Inflammatory macrophage treated with lipopolysaccharide for 1 hour (primary cell): ENCODE measurements around the gene SLC25A6.
A peak's percentile ranks its signal among the peaks of the same experiment; 100 is the strongest.
"Not testable (repeated sequence)": the region's sequence is repeated elsewhere in the genome, so short reads cannot be mapped to it uniquely, and the experiment has no call there.

ENCODE experiments used
- DNase-seq, 2 donors: peaks; one replicate each; pipeline ENCODE4 v3.0.0-alpha.2; 2020 to 2022

SLC25A6 gene

GRCh38 chrX:1391707-1392375, at the start of gene SLC25A6:
Gene SLC25A6, minus strand, starts transcription at chrX:1392113. Its CDS starts 104 bp downstream, at chrX:1392009.
- DNase-seq = peak; percentile 98 to 99

GRCh38 chrX:1440506-1440905, 48.6 kb upstream of the SLC25A6 start:
- DNase-seq = no peak

- no peak for DNase-seq
Measured at GRCh38 chrX:1435241-1435895, 43.5 kb upstream of the SLC25A6 start.

DNA sequence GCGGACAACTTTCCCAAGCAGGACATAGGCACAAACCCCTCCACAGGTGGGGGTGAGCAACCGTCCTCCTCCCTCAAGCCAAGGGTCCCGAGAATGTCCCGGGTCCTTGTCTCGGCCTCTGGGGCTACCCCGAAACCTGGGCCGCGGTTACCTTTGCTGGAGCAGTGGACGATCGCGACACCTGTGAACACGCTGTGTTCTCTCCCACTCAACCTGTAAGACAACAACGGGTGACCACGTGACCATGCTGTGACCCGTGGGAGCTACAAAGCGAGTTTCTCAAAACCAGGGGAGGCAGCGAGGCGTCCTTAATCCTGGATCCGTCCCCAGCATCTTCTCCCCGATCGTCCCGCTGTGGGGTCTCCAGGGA, 42.9 kb upstream of the SLC25A6 start:
- no peak for DNase-seq

DNA sequence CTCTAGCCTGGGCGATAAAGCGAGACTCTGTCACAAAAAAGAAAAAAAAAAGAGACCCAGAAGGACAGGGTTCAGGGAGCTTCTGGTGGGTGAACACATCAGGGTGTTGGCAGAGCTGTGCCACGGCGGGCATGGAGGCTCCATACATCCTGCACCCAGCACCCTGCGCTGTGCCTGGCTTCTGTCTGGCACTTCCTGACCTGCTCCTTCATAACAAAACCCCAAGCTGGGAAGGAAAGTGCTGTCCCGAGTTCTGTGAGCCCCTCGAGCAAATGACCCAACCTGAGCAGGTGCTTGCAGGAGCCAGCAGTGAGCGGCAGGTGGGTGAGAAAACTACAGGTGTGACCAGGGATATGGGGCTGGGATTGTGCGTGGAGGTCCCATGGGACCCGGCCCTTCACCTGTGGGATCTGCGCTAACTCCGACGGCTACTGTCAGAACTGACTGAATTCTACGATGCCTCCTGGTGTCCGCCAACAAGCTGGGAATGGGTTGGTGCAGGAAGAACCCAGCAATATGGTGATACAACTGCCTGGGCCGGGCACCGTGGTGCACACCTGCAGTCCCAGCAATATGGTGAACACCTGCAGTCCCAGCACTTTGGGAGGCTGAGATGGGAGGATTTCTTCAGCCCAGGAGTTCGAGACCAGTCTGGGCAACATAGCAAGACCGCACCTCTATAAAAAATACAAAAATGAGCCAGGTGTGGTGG, 41.9 kb upstream of the SLC25A6 start:
- no peak for DNase-seq

DNA sequence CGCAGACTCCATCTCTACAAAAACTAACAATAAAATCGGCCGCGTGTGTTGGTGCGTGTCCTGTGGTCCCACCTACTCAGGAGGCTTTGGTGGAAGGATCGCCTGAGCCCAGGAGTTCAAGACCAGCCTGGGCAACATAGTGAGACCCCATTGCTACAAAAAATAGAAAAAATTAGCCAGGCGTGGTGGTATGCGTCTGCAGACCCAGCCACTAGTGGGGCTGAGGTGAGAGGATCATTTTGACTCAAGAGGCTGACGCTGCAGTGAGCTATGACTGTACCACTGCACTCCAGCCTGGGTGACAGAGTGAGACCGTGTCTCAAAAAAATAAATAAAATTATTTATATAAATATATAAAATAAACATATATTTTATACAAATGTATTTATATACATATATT, 38.5 kb upstream of the SLC25A6 start:
- DNase-seq = no peak

- no peak for DNase-seq
Measured at GRCh38 chrX:1427756-1428155, 35.8 kb upstream of the SLC25A6 start.

GRCh38 chrX:1426321-1426720, 34.4 kb upstream of the SLC25A6 start:
- DNase-seq = not testable (repeated sequence)

DNA sequence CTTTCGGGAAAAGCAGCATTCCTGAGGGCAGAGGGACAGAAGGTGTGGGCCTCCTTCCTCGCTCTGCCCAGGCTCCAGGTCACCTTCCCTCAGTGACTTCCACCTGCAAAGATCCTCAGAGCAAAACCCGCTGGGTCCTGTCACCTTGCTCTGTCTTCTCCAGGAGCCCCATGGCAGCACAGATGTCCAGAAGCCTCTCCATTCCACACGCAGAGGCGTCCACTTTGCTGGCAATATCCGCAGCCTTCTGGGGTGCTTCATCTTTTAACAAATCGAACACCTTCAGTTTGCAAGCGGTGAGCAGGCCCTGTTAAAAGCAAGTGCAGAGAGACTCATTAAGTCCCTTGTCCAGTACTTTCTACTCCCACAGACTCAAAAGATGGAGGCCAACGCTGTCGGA, 33.5 kb upstream of the SLC25A6 start:
- DNase-seq = no peak

DNA sequence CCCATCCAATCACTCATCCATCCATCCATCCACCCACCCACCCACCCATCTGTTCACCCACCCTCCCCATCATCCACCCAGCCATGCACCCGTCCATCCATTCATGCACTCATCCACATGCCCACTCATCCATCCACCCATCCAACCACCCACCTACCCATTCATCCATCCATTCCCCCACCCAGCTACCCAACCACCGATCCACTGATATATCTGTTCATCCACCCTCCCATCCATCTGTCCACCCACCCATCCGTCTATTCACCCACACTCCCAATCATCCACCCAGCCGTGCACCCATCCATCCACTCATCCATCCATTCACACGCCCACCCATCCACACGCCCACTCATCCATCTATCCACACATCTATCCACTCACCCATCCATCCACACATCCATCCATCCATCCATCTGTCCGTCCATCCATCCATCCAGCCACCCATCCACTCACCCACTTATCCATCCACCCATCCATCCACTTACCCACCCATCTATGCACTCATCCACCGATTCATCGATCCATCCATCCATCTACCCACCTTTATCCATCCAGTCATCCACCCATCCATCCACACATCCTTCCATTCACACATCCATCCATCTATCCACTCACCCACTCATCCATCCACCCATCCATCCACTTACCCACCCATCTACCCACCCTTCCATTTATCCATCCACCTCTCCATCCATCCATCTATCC, 32.4 kb upstream of the SLC25A6 start:
- no peak for DNase-seq

- DNase-seq = no peak
Measured at GRCh38 chrX:1423215-1423614, 31.3 kb upstream of the SLC25A6 start.

DNA sequence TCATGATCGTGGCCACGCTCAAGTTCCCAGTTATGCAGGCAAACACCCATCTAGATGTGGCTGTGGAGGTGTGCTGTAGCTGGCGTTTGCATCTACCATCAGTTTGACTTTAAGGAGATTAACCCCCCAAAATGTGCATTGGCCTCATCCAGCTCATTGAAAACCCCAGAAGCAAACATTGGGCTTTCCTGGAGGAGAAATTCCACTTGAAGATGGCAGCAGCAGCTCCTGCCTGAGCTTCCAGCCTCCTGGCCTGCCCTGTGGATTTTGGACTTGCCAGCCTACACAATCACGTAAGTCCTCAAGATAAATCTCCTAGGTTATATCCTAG, 30.2 kb upstream of the SLC25A6 start:
- DNase-seq = no peak

GRCh38 chrX:1421433-1422134, 29.7 kb upstream of the SLC25A6 start:
- no peak for DNase-seq

DNA sequence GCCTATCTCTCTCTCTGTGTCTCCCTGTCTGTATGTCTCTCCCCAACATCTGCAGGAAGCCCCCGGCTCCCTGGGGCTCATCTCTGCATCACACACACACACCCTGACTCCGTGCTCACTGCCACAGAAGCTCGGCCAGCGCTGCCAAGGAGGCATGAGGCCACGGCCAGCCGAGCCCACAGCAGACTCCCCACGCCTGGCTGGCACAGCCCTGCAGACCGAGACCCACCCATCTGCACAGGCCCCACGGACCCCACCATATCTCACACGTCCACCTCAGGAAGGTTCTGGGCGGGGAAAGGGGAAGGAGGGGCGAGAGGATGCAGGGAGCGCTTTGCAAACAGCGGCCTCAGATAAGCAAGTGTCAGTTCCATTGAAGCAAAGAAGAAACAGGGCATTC, 28.5 kb upstream of the SLC25A6 start:
- DNase-seq = no peak

GRCh38 chrX:1419545-1420355, 27.8 kb upstream of the SLC25A6 start:
- DNase-seq = no peak

GRCh38 chrX:1418901-1419544, 27.1 kb upstream of the SLC25A6 start:
- DNase-seq = no peak

DNA sequence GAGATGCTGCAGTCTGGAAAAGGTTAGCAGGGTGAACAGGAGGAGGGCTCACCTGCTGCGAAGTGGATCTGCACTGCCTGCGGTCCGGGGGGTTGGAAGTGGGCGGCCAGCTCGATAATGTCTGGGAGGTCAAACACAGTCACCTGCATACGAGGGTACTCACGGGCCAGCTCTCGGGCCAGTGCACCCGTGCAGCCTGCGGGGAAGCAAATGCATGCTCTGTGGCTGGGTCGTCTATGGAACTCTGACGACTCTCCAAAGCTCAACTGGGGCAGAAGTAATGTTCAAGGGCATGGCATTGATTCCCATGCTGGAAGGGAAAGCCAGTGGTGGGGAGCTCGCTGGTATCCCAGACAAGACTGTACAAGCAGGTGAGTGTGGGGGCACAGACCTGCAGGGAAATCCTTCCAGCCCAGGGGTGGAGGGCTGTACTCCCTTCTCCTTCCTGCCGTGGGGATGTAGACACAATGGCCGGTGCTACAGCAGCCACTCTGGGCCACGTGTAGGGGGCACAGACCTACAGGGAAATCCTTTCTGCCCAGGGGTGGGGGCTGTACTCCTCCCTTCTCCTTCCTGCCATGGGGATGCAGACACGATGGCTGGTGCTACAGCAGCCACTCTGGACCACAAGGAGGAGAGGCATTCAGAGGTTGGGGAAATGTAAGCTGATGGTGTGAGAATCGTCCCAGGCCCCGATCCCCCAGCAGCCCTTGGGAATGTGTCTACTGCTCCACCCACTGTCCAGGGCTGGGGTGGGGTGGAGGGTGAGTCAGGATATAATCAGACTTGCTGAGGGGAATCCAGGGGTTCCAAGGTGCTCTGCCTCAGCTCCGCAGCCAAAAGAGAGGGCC, 26.2 kb upstream of the SLC25A6 start:
- no peak for DNase-seq

DNA sequence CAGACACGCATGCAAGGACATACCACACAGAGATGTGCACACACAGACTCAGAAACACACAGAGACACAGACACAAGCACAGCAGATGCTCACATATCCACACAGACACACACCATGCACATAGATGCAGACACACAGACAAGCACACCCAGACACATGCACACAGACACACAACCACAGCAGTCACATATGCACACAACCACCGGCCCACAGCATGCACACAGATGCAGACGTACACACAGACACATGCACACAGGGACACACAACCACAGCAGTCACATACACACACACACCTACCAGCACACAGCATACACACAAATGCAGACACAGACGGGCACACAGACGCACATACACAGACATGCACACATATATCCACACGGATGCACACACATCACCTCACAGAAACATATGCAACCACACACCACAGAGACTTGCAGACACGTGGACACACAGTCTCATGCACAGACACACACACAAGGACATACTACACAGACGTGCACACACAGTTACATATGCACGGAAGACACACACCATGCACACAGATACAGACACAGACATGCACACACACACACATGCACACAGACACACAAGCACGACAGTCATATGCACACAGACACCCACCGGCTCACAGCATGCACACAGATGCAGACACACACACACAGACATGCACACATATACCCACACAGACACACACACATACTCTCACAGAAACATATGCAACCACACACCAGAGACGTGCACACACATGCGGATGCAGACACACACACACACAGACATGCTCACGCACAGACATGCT, 25.2 kb upstream of the SLC25A6 start:
- DNase-seq = no peak

GRCh38 chrX:1416327-1416784, 24.4 kb upstream of the SLC25A6 start:
- no peak for DNase-seq
